ENCODE measurements around the gene UBAP2L.
"Not testable (repeated sequence)": the region's sequence is repeated elsewhere in the genome, so short reads cannot be mapped to it uniquely, and the experiment has no call there.

The UBAP2L gene

GRCh38 chr1:154241703-154242351, 21.1 kb downstream of the UBAP2L start:
- no peak for DNase-seq

DNA sequence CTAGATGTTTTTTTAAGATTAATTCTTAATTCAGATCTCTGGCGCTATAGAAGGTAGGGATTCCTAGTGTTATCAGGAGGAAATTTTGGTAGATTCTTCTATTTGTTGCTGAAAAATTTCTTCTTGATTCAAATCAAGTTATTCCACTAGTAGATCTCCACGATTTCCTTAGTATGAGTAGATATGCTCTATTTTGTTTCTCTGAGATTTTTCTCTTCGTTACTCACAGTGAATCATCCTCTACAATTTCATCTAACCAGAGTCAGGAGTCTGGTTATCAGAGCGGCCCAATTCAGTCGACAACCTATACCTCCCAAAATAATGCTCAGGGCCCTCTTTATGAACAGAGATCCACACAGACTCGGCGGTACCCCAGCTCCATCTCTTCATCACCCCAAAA, 32.9 kb downstream of the UBAP2L start:
- DNase-seq: no peak

GRCh38 chr1:154256686-154257085, 35.9 kb downstream of the UBAP2L start:
- no peak for DNase-seq

DNA sequence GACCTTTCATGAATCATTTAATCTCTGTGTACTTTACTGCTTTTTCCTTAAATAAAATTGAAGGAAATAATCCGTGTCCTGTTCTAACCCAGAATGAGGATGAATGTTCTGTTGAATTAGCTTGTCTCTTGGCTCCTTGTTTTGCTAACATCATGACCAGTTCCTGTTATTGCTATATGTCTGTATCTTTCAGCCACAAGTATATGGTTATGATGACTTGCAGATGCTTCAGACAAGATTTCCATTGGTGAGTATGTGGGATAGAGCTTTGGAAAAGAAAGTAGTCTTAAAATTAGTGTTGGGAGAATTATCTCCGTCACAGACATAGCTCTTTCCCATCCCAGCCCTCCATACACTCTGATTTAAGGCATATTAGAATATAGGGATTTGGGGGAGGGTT, 38.0 kb downstream of the UBAP2L start:
- DNase-seq: no peak

DNA sequence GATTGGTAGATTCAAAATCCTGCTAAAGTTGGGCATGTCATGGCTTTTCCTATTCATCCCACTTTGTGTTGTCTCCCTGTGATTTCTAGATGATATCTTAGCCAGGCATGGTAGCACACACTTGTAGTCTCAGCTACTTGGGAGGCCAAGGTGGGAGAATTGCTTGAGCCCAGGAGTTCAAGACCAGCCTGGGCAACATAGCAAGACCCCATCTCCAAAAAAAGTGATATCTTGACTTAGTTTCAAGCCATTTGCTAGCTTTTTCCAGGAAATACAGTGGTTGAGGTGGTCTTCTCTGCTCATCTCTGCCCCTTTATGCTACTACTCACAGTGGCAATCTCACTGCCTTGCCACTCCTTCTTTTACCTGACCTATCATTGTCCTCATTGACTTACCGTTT, 39.4 kb downstream of the UBAP2L start:
- DNase-seq: no peak

GRCh38 chr1:154263465-154264332, 42.9 kb downstream of the UBAP2L start:
- no peak for DNase-seq

DNA sequence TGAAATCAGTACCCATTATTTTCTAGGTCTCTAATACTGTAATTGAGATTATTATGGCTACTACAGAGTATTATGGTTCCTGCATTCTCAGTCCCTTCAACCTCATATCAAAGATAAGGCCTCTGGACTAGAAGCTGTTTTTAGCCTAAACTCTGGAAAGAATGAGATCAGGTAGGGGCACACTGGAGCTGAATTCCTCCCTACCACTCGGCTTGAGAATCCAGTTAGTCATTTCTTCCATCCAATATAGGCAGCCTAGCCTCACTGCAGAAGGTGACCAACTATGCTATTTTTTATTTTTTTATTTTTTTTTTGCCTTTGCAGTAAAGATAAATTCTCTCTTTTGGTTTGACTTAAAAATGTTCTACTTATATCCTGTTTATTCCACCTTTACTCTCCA, 43.7 kb downstream of the UBAP2L start:
- no peak for DNase-seq

DNA sequence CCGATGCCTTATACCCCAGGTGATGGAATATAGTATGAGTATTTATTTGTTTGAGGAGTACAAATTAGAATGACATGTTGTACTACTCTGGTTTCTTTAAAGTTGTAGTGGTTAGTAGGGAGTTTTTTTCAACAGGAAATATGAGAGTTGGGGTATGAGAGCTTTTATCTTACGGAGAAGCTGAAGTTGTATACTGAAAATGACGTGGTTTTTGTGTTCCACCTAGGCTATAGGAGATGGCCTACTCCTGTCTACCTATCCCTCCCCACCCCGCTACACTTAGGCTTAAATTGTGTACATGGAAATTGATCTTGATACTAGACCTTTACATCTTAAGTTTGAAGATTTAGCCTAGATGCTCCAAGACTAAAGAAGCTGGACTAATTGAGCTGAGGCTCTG, 44.8 kb downstream of the UBAP2L start:
- DNase-seq: no peak

- DNase-seq: no peak
Observed at GRCh38 chr1:154270833-154271232, 50.1 kb downstream of the UBAP2L start.

GRCh38 chr1:154272217-154272998, 51.7 kb downstream of the UBAP2L start, which contains the start of gene HAX1:
TSS of gene HAX1 (plus strand) at chr1:154272629. CDS start at chr1:154272724, 95 bp downstream.
- DNase-seq: peak; percentile 96 to 98

- no peak for DNase-seq
Observed at GRCh38 chr1:154272999-154273563, 52.3 kb downstream of the UBAP2L start.

GRCh38 chr1:154276797-154277196, 56.0 kb downstream of the UBAP2L start:
- DNase-seq: peak in 1 of 2 donors; percentile 29

- DNase-seq: not testable (repeated sequence)
Observed at GRCh38 chr1:154287591-154287990, 66.8 kb downstream of the UBAP2L start.

DNA sequence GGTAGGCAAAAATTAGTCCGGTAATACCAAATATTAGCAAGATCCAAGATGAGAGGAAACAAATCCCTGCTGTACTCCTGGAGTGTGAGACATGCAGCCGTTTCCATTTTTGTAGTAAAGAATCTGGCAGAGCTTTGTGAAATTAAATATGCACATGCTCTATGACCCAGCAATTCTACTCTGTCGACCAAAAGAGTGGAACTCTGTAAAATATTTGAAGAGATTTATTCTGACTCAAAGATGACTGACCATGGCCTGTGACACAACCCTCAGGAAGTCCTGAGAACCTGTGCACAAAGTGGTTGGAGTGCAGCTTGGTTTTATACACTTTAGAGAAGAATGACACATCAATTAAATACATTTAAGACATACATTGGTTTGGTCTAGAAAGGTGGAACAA, 67.9 kb downstream of the UBAP2L start:
- DNase-seq: no peak

DNA sequence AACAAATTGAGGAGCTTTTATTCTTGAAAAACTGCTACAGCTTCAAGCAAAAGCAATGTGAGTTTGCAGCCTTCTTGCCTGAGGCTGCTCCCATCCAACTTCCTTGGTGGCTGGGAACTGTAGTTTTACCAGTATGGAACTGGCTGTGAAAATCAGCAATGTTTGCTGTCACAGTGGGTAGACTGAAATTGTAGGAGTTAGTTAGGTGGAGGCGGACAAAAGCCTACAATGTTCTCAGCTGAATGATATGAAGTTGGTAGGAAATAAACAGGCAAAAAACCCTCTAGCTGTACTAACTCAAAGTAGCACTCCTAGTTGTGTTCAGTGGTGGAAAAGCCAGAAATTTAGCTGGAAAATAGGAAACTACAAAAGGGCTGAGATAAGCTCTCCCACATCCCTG, 70.2 kb downstream of the UBAP2L start:
- DNase-seq: no peak

GRCh38 chr1:154295408-154296235, 74.9 kb downstream of the UBAP2L start:
- DNase-seq: no peak

DNA sequence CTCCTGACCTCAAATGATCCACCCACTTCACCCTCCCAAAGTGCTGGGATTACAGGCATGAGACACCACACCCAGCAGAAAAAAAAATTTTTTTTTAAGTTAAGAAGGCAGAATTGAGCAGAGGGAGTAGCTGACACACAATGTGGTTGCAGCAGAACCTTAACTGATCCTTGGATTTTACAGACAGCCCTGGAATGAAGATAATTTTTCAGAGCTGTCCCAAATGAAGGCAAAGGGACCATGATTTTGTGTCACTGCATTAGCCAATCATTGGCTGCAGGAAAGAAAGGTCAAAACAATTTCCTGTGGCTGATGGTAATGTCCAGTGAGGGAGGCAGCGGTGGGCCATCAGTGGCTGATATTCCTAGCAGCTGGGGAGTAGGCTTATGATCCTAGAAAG, 80.8 kb downstream of the UBAP2L start:
- DNase-seq: no peak

DNA sequence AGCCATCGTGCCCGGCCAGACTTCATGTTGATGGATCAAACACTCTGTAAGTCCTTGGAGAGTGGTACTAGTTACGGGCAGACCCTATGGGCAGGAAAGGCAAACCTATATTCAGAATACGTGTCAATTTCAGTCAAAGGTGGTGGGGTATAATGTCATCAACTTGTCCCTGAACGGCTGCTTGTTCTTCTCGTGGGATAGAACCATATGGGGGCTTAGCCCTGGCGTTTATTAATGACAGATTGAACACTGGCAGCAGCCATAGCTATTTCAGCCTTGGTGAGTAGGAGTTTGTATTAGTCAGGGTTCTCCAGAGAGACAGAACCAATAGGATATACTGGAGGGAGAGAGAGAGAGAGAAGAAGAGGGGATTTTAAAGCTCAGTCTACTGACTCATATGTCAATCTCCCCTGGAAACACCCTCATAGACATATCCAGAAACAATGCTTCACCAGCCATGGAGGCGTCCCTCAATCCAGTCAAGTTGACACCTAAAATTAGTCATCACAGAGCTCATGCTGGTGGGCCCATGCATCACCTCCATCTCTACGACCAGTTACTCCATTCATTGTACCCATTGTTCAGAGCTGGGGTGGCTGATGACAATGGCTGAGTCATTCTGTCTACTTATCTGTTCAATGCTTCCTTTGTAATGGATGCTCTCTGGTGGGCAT, 84.0 kb downstream of the UBAP2L start:
- DNase-seq: no peak

GRCh38 chr1:154306151-154306550, 85.4 kb downstream of the UBAP2L start:
- DNase-seq: no peak

DNA sequence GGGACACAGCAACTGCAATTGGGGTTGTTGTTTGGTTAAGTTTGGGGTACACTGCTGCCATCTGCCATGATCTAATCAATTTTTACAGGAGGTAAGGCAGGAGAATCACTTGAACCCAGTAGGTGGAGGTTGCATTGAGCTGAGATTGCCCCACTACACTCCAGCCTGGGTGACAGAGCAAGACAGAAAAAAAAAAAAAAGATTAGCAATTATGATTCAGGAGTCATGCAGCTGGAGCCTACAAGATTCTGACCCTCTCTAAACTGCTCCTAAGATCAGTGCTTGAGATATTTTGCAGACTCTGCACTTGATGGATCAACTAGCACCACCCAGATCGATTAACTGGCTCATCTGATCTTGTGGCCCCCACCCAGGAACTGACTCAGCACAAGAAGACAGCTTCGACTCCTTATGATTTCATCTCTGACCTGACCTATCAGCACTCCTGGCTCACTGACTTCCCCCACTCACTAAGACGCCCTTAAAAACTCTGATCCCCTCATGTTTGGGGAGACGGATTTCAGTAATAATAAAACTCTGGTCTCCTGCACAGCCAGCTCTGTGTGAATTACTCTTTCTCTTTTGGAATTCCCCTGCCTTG, 87.0 kb downstream of the UBAP2L start:
- DNase-seq: not testable (repeated sequence)

- not testable (repeated sequence) for DNase-seq
Observed at GRCh38 chr1:154309136-154309535, 88.4 kb downstream of the UBAP2L start.

All from stimulated activated CD4-positive, alpha-beta T cell treated with anti-CD3 and anti-CD28 coated beads, Interleukin-2, amount 100 ng/mL, for 48 hours (primary cell).